K562 (cell line): Measurements from ENCODE around the gene PIP4K2A. TPM values are rescaled to one million over a fixed set of nuclear protein-coding genes. Genes with fewer than 3 reads are reported as not detected.

Source experiments
- ATAC-seq: fragments of 200-7000 bp; cut with Tn5 transposase; 3 replicates; pipeline ENCODE4 v1.9.1; 2020; ENCODE audit warnings: moderate library complexity
- BruUV-seq: library from RNA; stranded (reverse); fragments of 400-500 nt; replicated peaks from 2 replicates; lab custom pipeline; 2021; lab: Mats Ljungman, UMichigan
- CTCF ChIA-PET: fragments of 300-600 bp; formaldehyde crosslinking; extraction: SDS; loops from one replicate; lab custom pipeline; 2021; ENCODE audit warnings: low intra/inter-chr PET ratio; lab: Yijun Ruan, JAX
- POLR2A ChIA-PET: fragments of 300-600, 350-650 bp; sonication (Branson Sonifier 250); formaldehyde crosslinking; extraction: SDS; loops from one replicate; lab custom pipeline; 2021; ENCODE audit warnings: antibody characterized with exemption, inconsistent platforms; lab: Yijun Ruan, JAX
- DNase-seq, 4 experiments: peaks; one replicate each; pipeline versions ENCODE4 v3.0.0 to v3.0.0-alpha.2; 2011 to 2018; ENCODE audit warnings: low spot score in 3 of 4, mixed read lengths in 3 of 4; ENCODE audit errors: extremely low read depth in 1 of 4
- FAIRE-seq: peaks from 2 replicates; lab custom pipeline; 2011; peaks lifted over from hg19 to GRCh38; lab: Jason Lieb, UNC
- H2AFZ ChIP-seq: 2 replicates; pipeline ENCODE4 v1.6.0; 2011; ENCODE audit warnings: low read depth, low read length, control low read depth, inconsistent platforms
- H3K27ac ChIP-seq: fragments of 200-600 bp; 3 replicates; pipeline ENCODE4 v1.8.0; 2011; ENCODE audit warnings: low read depth, mild to moderate bottlenecking, control low read depth, inconsistent platforms, low read length, moderate library complexity, mixed read lengths; ENCODE audit errors: extremely low read depth
- H3K27me3 ChIP-seq, 2 experiments: fragments of 300-600 bp in 1 of 2; 2 replicates in 1 of 2; 3 replicates in 1 of 2; pipeline versions ENCODE4 v1.6.0 to v1.8.0; 2011; ENCODE audit warnings: inconsistent platforms in 2 of 2, low read length in 2 of 2, mild to moderate bottlenecking in 1 of 2, mixed read lengths in 1 of 2, moderate library complexity in 1 of 2; ENCODE audit not compliant: control insufficient read depth in 2 of 2, insufficient read depth in 2 of 2
- H3K36me3 ChIP-seq: fragments of 300-600 bp; 3 replicates; pipeline ENCODE4 v1.8.0; 2011; ENCODE audit warnings: mild to moderate bottlenecking, low read length, inconsistent platforms; ENCODE audit not compliant: control insufficient read depth, insufficient read depth
- H3K4me1 ChIP-seq, 2 experiments: fragments of 200-600 bp in 1 of 2; replicated peaks in 1 of 2; 2 replicates in 1 of 2; 3 replicates in 1 of 2; pipeline versions ENCODE4 v1.5.1 to v1.8.0; 2011; ENCODE audit warnings: inconsistent platforms in 2 of 2, low read length in 2 of 2, mild to moderate bottlenecking in 1 of 2, mixed read lengths in 1 of 2, moderate library complexity in 1 of 2; ENCODE audit not compliant: control insufficient read depth in 2 of 2, insufficient read depth in 2 of 2
- H3K4me2 ChIP-seq: 2 replicates; pipeline ENCODE4 v1.6.1; 2011; ENCODE audit warnings: low read length, control low read depth, inconsistent platforms, mixed read lengths; ENCODE audit not compliant: insufficient read depth
- H3K4me3 ChIP-seq: fragments of 200-600 bp; sonication (generic), shearing (Covaris generic); 2 replicates; pipeline ENCODE4 v1.5.1; 2016; ENCODE audit warnings: control low read depth, inconsistent platforms
- H3K79me2 ChIP-seq: fragments of 200-600 bp; 3 replicates; pipeline ENCODE4 v1.8.0; 2011; ENCODE audit warnings: low read length, inconsistent platforms; ENCODE audit not compliant: control insufficient read depth, insufficient read depth
- H3K9ac ChIP-seq, 2 experiments: 2 replicates each; pipeline versions ENCODE4 v1.6.0 to v1.6.1; 2011; ENCODE audit warnings: low read depth in 2 of 2, low read length in 2 of 2, control low read depth in 1 of 2, inconsistent platforms in 1 of 2, mild to moderate bottlenecking in 1 of 2, mixed read lengths in 1 of 2; ENCODE audit not compliant: insufficient read depth in 1 of 2
- H3K9me1 ChIP-seq: one replicate; pipeline ENCODE4 v1.6.0; 2011; ENCODE audit warnings: inconsistent platforms, mild to moderate bottlenecking, low read length, moderate library complexity; ENCODE audit not compliant: control insufficient read depth, insufficient read depth
- H3K9me3 ChIP-seq: replicated peaks from 2 replicates; pipeline ENCODE4 v1.5.1; 2011; ENCODE audit warnings: low read depth, low read length, inconsistent platforms; ENCODE audit not compliant: control insufficient read depth, insufficient read depth
- H4K20me1 ChIP-seq: replicated peaks from 2 replicates; pipeline ENCODE4 v1.6.1; 2011; ENCODE audit warnings: low read length, inconsistent platforms, mixed read lengths; ENCODE audit not compliant: control insufficient read depth, insufficient read depth
- BCOR ChIP-seq: fragments of 450-650 bp; IDR thresholded peaks from 2 replicates; pipeline ENCODE4 v1.6.1; 2016
- CCAR2 ChIP-seq: fragments of 200-400 bp; formaldehyde crosslinking; IDR thresholded peaks from 2 replicates; pipeline ENCODE4 v1.6.1; 2017; ENCODE audit warnings: mild to moderate bottlenecking, low read depth, low read length
- CXXC5 ChIP-seq: fragments of 250-450 bp; sonication (Bioruptor Pico); IDR thresholded peaks from 2 replicates; pipeline ENCODE4 v1.8.0; 2022; ENCODE audit warnings: inconsistent platforms, mild to moderate bottlenecking, moderate library complexity
- E2F1 ChIP-seq: sonication (generic); formaldehyde crosslinking; IDR thresholded peaks from 2 replicates; pipeline ENCODE4 v1.8.1; 2023; ENCODE audit warnings: mild to moderate bottlenecking, missing genetic modification reagents, moderate library complexity
- HMGXB4 ChIP-seq: sonication (generic); formaldehyde crosslinking; IDR thresholded peaks from 2 replicates; pipeline ENCODE4 v1.8.1; 2023; ENCODE audit warnings: mild to moderate bottlenecking, missing genetic modification reagents
- HNRNPH1 ChIP-seq: fragments of 200-400 bp; formaldehyde crosslinking; optimal IDR thresholded peaks from 2 replicates; pipeline ENCODE3; 2017; ENCODE audit warnings: low read depth, mild to moderate bottlenecking, low read length, moderate library complexity
- MECOM ChIP-seq: fragments of 250-450 bp; sonication (Bioruptor Pico); IDR thresholded peaks from 2 replicates; pipeline ENCODE4 v1.8.0; 2022; ENCODE audit warnings: inconsistent platforms
- ZNF133 ChIP-seq: fragments of 250-450 bp; sonication (Bioruptor Pico); IDR thresholded peaks from 2 replicates; pipeline ENCODE4 v1.4.0; 2020; ENCODE audit warnings: mild to moderate bottlenecking
- ZNF384 ChIP-seq: IDR thresholded peaks from 2 replicates; pipeline ENCODE4 v1.6.1; 2012; ENCODE audit warnings: low read depth, low read length, improper control_type of control experiment
- WGBS: fragments of 100-300 bp; shearing (Covaris generic); methylation state at CpG from one replicate; pipeline ENCODE4 v1.1.6; 2016; ENCODE audit warnings: low coverage, mixed read lengths; ENCODE audit not compliant: insufficient coverage; ENCODE audit errors: missing lambda C conversion rate; 5-methylcytosine and 5-hydroxymethylcytosine counted together
- in situ Hi-C: fragments of 300-500 bp; cut with MboI; formaldehyde crosslinking; loops from 4 replicates; pipeline ENCODE4 v1.15.0; 2018; ENCODE audit warnings: inconsistent platforms, mixed read lengths
- intact Hi-C: fragments of 100-400 bp; cut with micrococcal nuclease; formaldehyde crosslinking; loops from 2 replicates; pipeline ENCODE4 v1.14.2; 2022
- polyA plus RNA-seq, 8 experiments: library from polyadenylated mRNA; depleted of rRNA in 4 of 8; stranded (reverse) in 5 of 8; unstranded in 3 of 8; fragments of >200 nt; fragmentation: Nextera tagmentation in 2 of 8; fragmentation: Illumina TruSeq in 1 of 8; extraction: Ambion mirVana in 2 of 8; extraction: Trizol in 1 of 8; gene quantifications; 2 replicates each; pipeline versions ENCODE4 v1.2.1 to v1.2.3, GENCODE V29; 2011 to 2014; ENCODE audit warnings: inconsistent platforms in 1 of 8, missing spikeins in 1 of 8
- total RNA-seq, 7 experiments: library from RNA; depleted of rRNA in 6 of 7; stranded (reverse); fragments of >200 nt in 6 of 7; fragmentation: Illumina TruSeq in 2 of 7; extraction: Trizol in 2 of 7; gene quantifications; 2 replicates each; pipeline versions ENCODE4 v1.2.1 to v1.2.3, GENCODE V29; 2011 to 2021; ENCODE audit warnings: low replicate concordance in 1 of 7

Gene PIP4K2A
- total and polyA plus RNA-seq, 9 of the 15 experiments (the other 6 are each of a cell fraction or from before 2014, with no cell fraction given): 35.6 to 117 (median 71.9) TPM

GRCh38 chr10:22597138-22597537, 117.2 kb downstream of the PIP4K2A start (continued):
- TF ChIP-seq MECOM (CRISPR knock-in tag) (no peak), BCOR (no peak), ZNF133 (CRISPR knock-in tag) (no peak)

- Histone ChIP-seq H3K27ac (no peak overlapping the region), H3K27me3 (no peaks in the 10 kb centered on the region)
- CTCF ChIA-PET: no interaction called here
- FAIRE-seq (no peak), DNase-seq (no peak), ATAC-seq (no peak)
- intact Hi-C loops: no loop called here
- TF ChIP-seq CCAR2: no peak
- TF ChIP-seq E2F1 (CRISPR knock-in tag): no peak
- no peak for TF ChIP-seq CXXC5 (CRISPR knock-in tag)
- TF ChIP-seq HNRNPH1: no peak
- TF ChIP-seq HMGXB4 (CRISPR knock-in tag): no peak
- no peak for TF ChIP-seq ZNF384
- TF ChIP-seq, all 486 proteins: peak for 0
- no peaks in the 10 kb centered on the region for H3K9me1 ChIP-seq
- H3K9ac ChIP-seq: no peak overlapping the region
- peaks cover 0 to 17% of the 10 kb centered on the region in 2 experiments; a peak in 3 of 5 replicates for H3K4me1 ChIP-seq
- in situ Hi-C loops: no loop called here
- no peak overlapping the region for H2AFZ ChIP-seq
- POLR2A ChIA-PET: no interaction called here
- no peak overlapping the region for H3K4me3 ChIP-seq
- H3K9me3 ChIP-seq: no peaks in the 10 kb centered on the region
- H3K79me2 ChIP-seq: peaks cover 25% of the 10 kb centered on the region
- WGBS: 64% methylated on average over 3 of the region's 3 CpGs
- no peak overlapping the region for H3K4me2 ChIP-seq
- H3K36me3 ChIP-seq: peaks cover 74% of the 10 kb centered on the region
- H4K20me1 ChIP-seq: no peaks in the 10 kb centered on the region
- no TSS peak for BruUV-seq
Observed at GRCh38 chr10:22593636-22594198, 120.7 kb downstream of the PIP4K2A start.
